SK-N-MC (cell line): ENCODE results near the gene OR10J1.

Experiments used
- EZH2 ChIP-seq: fragments of 200-600 bp; sonication (generic); IDR thresholded peaks from one replicate; pipeline ENCODE4 v1.6.1; 2017; ENCODE audit warnings: antibody characterized with exemption
- POLR2AphosphoS5 ChIP-seq: IDR thresholded peaks from 2 replicates; pipeline ENCODE4 v1.6.1; 2012; ENCODE audit warnings: mild to moderate bottlenecking, low read depth, low read length, borderline replicate concordance

DNA sequence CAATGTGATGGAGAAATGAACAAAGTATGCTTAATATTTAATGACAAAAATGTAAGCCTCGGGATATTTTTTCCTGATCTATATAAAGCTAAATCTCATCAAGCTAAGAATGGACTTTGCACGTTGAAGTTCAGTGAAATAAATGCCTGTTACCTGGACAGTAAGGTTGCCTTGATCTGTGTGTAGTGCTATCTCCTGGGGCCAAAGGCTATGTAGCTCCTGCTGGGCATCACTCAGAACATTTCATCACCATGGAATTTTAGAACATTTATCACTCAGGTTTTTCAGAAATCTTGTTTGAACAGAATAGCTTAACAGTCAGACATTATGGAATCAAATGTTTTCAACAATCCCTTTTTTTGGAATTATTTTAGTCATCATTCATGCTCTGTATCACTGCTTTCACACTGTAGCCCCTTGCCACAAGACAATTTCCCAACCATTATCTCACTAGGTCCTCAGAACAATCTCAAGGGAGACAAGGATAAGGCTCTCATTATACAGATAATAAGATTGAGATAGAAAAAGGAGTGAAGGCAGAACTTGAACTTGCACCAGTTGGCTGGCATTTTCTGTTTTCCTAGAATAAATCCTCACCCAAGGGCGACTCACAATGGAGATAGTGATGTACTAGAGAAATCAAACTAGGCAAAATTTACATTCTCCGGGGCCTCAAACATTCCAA is 3.7 kb downstream of the OR10J1 start:
- no peak for TF ChIP-seq POLR2AphosphoS5
- TF ChIP-seq EZH2, result no peak
